ENCODE measurements around the gene CD81.
"Not testable (repeated sequence)": the region's sequence is repeated elsewhere in the genome, so short reads cannot be mapped to it uniquely, and the experiment has no call there.

The CD81 gene

GRCh38 chr11:2362414-2362813 lies 14.7 kb upstream of the CD81 start:
- no peaks in the 10 kb centered on the region for H3K36me3 ChIP-seq
- TF ChIP-seq CTCF (IDR thresholded peaks at IDR 0.05; ENCODE audit: low read depth, low read length): no peak
- no peak overlapping the region for H3K4me3 ChIP-seq (ENCODE audit: low read depth, low read length)
- no peaks in the 10 kb centered on the region for H3K9me3 ChIP-seq
- H3K4me1 ChIP-seq: no peaks in the 10 kb centered on the region
- no peak for DNase-seq
- H3K27me3 ChIP-seq: no peaks in the 10 kb centered on the region

GRCh38 chr11:2363130-2363529 lies 14.0 kb upstream of the CD81 start:
- Histone ChIP-seq H3K9me3 (no peaks in the 10 kb centered on the region), H3K27me3 (no peaks in the 10 kb centered on the region), H3K36me3 (no peaks in the 10 kb centered on the region), H3K4me3 (ENCODE audit: low read depth, low read length) (no peak overlapping the region), H3K4me1 (no peaks in the 10 kb centered on the region)
- DNase-seq: no peak
- TF ChIP-seq CTCF (IDR thresholded peaks at IDR 0.05; ENCODE audit: low read depth, low read length): no peak

GRCh38 chr11:2363577-2364370 lies 13.3 kb upstream of the CD81 start:
- Histone ChIP-seq H3K36me3 (no peaks in the 10 kb centered on the region), H3K4me1 (no peaks in the 10 kb centered on the region), H3K9me3 (no peaks in the 10 kb centered on the region), H3K27me3 (no peaks in the 10 kb centered on the region), H3K4me3 (ENCODE audit: low read depth, low read length) (no peak overlapping the region)
- DNase-seq: no peak
- no peak for TF ChIP-seq CTCF (IDR thresholded peaks at IDR 0.05; ENCODE audit: low read depth, low read length)

GRCh38 chr11:2364386-2364785 lies 12.7 kb upstream of the CD81 start:
- H3K4me3 ChIP-seq (ENCODE audit: low read depth, low read length); H3K4me1 ChIP-seq; H3K27me3 ChIP-seq; H3K9me3 ChIP-seq; DNase-seq; H3K36me3 ChIP-seq: not testable (repeated sequence)

- Histone ChIP-seq H3K4me3 (ENCODE audit: low read depth, low read length) (no peak overlapping the region), H3K36me3 (no peaks in the 10 kb centered on the region), H3K27me3 (no peaks in the 10 kb centered on the region), H3K4me1 (no peaks in the 10 kb centered on the region), H3K9me3 (no peaks in the 10 kb centered on the region)
- no peak for DNase-seq
- TF ChIP-seq CTCF (IDR thresholded peaks at IDR 0.05; ENCODE audit: low read depth, low read length): no peak
Measured at GRCh38 chr11:2365571-2366210, 11.4 kb upstream of the CD81 start.

GRCh38 chr11:2366276-2366675 lies 10.8 kb upstream of the CD81 start:
- DNase-seq: no peak
- TF ChIP-seq CTCF (IDR thresholded peaks at IDR 0.05; ENCODE audit: low read depth, low read length): no peak
- no peaks in the 10 kb centered on the region for H3K36me3 ChIP-seq
- no peak overlapping the region for H3K4me3 ChIP-seq (ENCODE audit: low read depth, low read length)
- no peaks in the 10 kb centered on the region for H3K4me1 ChIP-seq
- no peaks in the 10 kb centered on the region for H3K9me3 ChIP-seq
- no peaks in the 10 kb centered on the region for H3K27me3 ChIP-seq

All from BE2C (cell line).